DMS79 (cell line): ENCODE data around the gene TLE4.
A peak's percentile ranks its signal among the peaks of the same experiment; 100 is the strongest.
"Not testable (repeated sequence)": the region's sequence is repeated elsewhere in the genome, so short reads cannot be mapped to it uniquely, and the experiment has no call there.

Source experiments
- DNase-seq: peaks from one replicate; lab custom pipeline; 2025; lab: John Stamatoyannopoulos, UW

Gene TLE4

GRCh38 chr9:79571309-79572031, at the start of gene TLE4:
TLE4 (plus strand) TSS chr9:79571965; CDS start chr9:79572791, 826 bp downstream.
- peak; percentile 94 for DNase-seq

- no peak for DNase-seq
Measured at GRCh38 chr9:79522793-79523192, 49.0 kb upstream of the TLE4 start.

- no peak for DNase-seq
Measured at GRCh38 chr9:79524266-79524665, 47.5 kb upstream of the TLE4 start.

GRCh38 chr9:79526149-79526672, 45.6 kb upstream of the TLE4 start:
- DNase-seq: no peak

- no peak for DNase-seq
Measured at GRCh38 chr9:79535534-79535933, 36.2 kb upstream of the TLE4 start.

GRCh38 chr9:79537838-79538237, 33.9 kb upstream of the TLE4 start:
- DNase-seq: no peak

- DNase-seq: no peak
Measured at GRCh38 chr9:79542735-79543620, 28.8 kb upstream of the TLE4 start.

- DNase-seq: not testable (repeated sequence)
Measured at GRCh38 chr9:79544375-79544774, 27.4 kb upstream of the TLE4 start.

- DNase-seq: no peak
Measured at GRCh38 chr9:79551586-79551985, 20.2 kb upstream of the TLE4 start.

GRCh38 chr9:79551994-79552393, 19.8 kb upstream of the TLE4 start:
- no peak for DNase-seq

- DNase-seq: no peak
Measured at GRCh38 chr9:79555474-79556089, 16.2 kb upstream of the TLE4 start.

GRCh38 chr9:79559495-79560181, 12.1 kb upstream of the TLE4 start:
- DNase-seq: no peak

- no peak for DNase-seq
Measured at GRCh38 chr9:79562749-79563386, 8.9 kb upstream of the TLE4 start.

GRCh38 chr9:79564105-79564504, 7.7 kb upstream of the TLE4 start:
- no peak for DNase-seq

- DNase-seq: no peak
Measured at GRCh38 chr9:79565245-79565644, 6.5 kb upstream of the TLE4 start.

GRCh38 chr9:79567671-79568098, 4.1 kb upstream of the TLE4 start:
- DNase-seq: no peak

GRCh38 chr9:79568337-79569101, 3.2 kb upstream of the TLE4 start:
- no peak for DNase-seq

- DNase-seq: no peak
Measured at GRCh38 chr9:79569814-79570447, 1.8 kb upstream of the TLE4 start.

GRCh38 chr9:79570448-79571308, 1.1 kb upstream of the TLE4 start:
- DNase-seq: no peak
